Smooth muscle cell (in vitro differentiated cells): ENCODE results near the gene PPP1R3A. TPM values are rescaled to one million over a fixed set of nuclear protein-coding genes. Genes with fewer than 3 reads are reported as not detected.
"Not testable (repeated sequence)": the region's sequence is repeated elsewhere in the genome, so short reads cannot be mapped to it uniquely, and the experiment has no call there.

Experiments used
- DNase-seq: peaks from one replicate; lab custom pipeline; 2025; ENCODE audit not compliant: unreplicated experiment; lab: John Stamatoyannopoulos, UW
- H2AFZ ChIP-seq: fragments of 200-600 bp; sonication (generic); 2 replicates; pipeline ENCODE4 v1.6.0; 2016; ENCODE audit warnings: antibody characterized with exemption, low read depth, mild to moderate bottlenecking
- H3F3A ChIP-seq: fragments of 200-600 bp; sonication (generic); 2 replicates; pipeline ENCODE4 v1.6.0; 2017; ENCODE audit warnings: antibody characterized with exemption, low read depth
- H3K27ac ChIP-seq: fragments of 200-600 bp; sonication (generic); 2 replicates; pipeline ENCODE4 v1.5.1; 2016; ENCODE audit warnings: low read depth, mild to moderate bottlenecking
- H3K27me3 ChIP-seq: fragments of 200-600 bp; sonication (generic); 2 replicates; pipeline ENCODE4 v1.6.1; 2016; ENCODE audit warnings: low read depth, mild to moderate bottlenecking
- H3K36me3 ChIP-seq: fragments of 200-600 bp; sonication (generic); 2 replicates; pipeline ENCODE4 v1.5.1; 2016; ENCODE audit warnings: low read depth
- H3K4me1 ChIP-seq: fragments of 200-600 bp; sonication (generic); 2 replicates; pipeline ENCODE4 v1.5.1; 2016; ENCODE audit warnings: low read depth
- H3K4me2 ChIP-seq: fragments of 200-600 bp; sonication (generic); 2 replicates; pipeline ENCODE4 v1.6.0; 2016; ENCODE audit warnings: mild to moderate bottlenecking
- H3K4me3 ChIP-seq: fragments of 200-600 bp; sonication (generic); 2 replicates; pipeline ENCODE4 v1.5.1; 2016; ENCODE audit warnings: mild to moderate bottlenecking
- H3K79me2 ChIP-seq: fragments of 200-600 bp; sonication (generic); 2 replicates; pipeline ENCODE4 v1.6.0; 2016; ENCODE audit warnings: low read depth, mild to moderate bottlenecking
- H3K9ac ChIP-seq: fragments of 200-600 bp; sonication (generic); 2 replicates; pipeline ENCODE4 v1.6.0; 2016; ENCODE audit warnings: low read depth
- H3K9me3 ChIP-seq: fragments of 200-600 bp; sonication (generic); replicated peaks from 2 replicates; pipeline ENCODE4 v1.5.1; 2016; ENCODE audit warnings: low read depth
- H4K20me1 ChIP-seq: fragments of 200-600 bp; sonication (generic); 2 replicates; pipeline ENCODE4 v1.6.0; 2016; ENCODE audit warnings: low read depth
- WGBS: methylation state at CpG from one replicate; pipeline ENCODE4 v1.1.7; 2016; ENCODE audit warnings: low lambda C conversion rate; 5-methylcytosine and 5-hydroxymethylcytosine counted together
- polyA plus RNA-seq: library from polyadenylated mRNA; unstranded; fragments of >200 nt; fragmentation: Nextera tagmentation; extraction: Ambion mirVana; gene quantifications from 2 replicates; pipeline ENCODE4 v1.2.1, GENCODE V29; 2016
- total RNA-seq: library from RNA; depleted of rRNA; stranded (reverse); fragments of >200 nt; gene quantifications from 2 replicates; pipeline ENCODE4 v1.2.3, GENCODE V29; 2014
- TF ChIP-seq, protein P1 (sequence below): fragments of 200-600 bp; sonication (generic); IDR thresholded peaks from 2 replicates; pipeline ENCODE4 v1.5.1; 2017; ENCODE audit warnings: borderline replicate concordance, mild to moderate bottlenecking, antibody characterized with exemption; ENCODE audit not compliant: insufficient read depth, poor library complexity, severe bottlenecking

The PPP1R3A gene
- total and polyA plus RNA-seq, 2 experiments from 2014 or later = not detected

- Histone ChIP-seq H3K27me3 (no peaks in the 10 kb centered on the region), H3F3A (no peaks in the 10 kb centered on the region), H3K9me3 (no peaks in the 10 kb centered on the region), H3K79me2 (no peaks in the 10 kb centered on the region), H3K4me2 (no peak overlapping the region), H3K4me3 (no peak overlapping the region), H2AFZ (no peak overlapping the region), H3K4me1 (no peaks in the 10 kb centered on the region), H4K20me1 (no peaks in the 10 kb centered on the region), H3K36me3 (no peaks in the 10 kb centered on the region), H3K27ac (no peak overlapping the region), H3K9ac (no peak overlapping the region)
- TF ChIP-seq, protein P1, sequence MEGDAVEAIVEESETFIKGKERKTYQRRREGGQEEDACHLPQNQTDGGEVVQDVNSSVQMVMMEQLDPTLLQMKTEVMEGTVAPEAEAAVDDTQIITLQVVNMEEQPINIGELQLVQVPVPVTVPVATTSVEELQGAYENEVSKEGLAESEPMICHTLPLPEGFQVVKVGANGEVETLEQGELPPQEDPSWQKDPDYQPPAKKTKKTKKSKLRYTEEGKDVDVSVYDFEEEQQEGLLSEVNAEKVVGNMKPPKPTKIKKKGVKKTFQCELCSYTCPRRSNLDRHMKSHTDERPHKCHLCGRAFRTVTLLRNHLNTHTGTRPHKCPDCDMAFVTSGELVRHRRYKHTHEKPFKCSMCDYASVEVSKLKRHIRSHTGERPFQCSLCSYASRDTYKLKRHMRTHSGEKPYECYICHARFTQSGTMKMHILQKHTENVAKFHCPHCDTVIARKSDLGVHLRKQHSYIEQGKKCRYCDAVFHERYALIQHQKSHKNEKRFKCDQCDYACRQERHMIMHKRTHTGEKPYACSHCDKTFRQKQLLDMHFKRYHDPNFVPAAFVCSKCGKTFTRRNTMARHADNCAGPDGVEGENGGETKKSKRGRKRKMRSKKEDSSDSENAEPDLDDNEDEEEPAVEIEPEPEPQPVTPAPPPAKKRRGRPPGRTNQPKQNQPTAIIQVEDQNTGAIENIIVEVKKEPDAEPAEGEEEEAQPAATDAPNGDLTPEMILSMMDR = no peak
- no peak for DNase-seq
- 88% methylated on average over 2 of the region's 2 CpGs for WGBS
Measured at GRCh38 chr7:113936982-113937381, 18.2 kb upstream of the PPP1R3A start.

DNA sequence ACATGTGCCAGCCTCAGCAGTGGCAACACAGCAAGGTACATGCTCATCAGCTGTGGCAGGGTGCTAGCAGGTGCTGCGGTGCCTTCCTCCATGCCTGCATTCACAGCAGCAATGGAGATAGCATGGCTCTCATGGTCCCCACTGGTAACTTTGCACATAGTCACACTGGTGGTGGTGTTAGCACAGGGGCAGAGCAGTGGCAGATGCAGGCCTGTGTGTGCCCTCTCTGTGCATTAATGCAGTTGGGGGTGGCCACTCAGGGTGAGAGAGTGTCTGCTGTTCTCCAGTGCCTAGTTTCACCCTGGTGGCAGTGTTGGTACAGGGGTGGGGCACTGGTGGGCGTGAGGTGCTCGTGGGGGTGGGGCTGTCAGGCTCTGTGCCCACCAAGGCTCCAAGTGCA, 17.7 kb upstream of the PPP1R3A start:
- 60% methylated on average over 3 of the region's 3 CpGs for WGBS
- H3K4me1 ChIP-seq = no peaks in the 10 kb centered on the region
- H3K9me3 ChIP-seq = no peaks in the 10 kb centered on the region
- no peak overlapping the region for H3K4me2 ChIP-seq
- no peaks in the 10 kb centered on the region for H4K20me1 ChIP-seq
- H3F3A ChIP-seq = no peaks in the 10 kb centered on the region
- no peaks in the 10 kb centered on the region for H3K27me3 ChIP-seq
- H3K4me3 ChIP-seq = no peak overlapping the region
- TF ChIP-seq, protein P1 = no peak
- no peak overlapping the region for H3K27ac ChIP-seq
- no peak overlapping the region for H3K9ac ChIP-seq
- H2AFZ ChIP-seq = no peak overlapping the region
- H3K36me3 ChIP-seq = no peaks in the 10 kb centered on the region
- H3K79me2 ChIP-seq = no peaks in the 10 kb centered on the region
- no peak for DNase-seq

DNA sequence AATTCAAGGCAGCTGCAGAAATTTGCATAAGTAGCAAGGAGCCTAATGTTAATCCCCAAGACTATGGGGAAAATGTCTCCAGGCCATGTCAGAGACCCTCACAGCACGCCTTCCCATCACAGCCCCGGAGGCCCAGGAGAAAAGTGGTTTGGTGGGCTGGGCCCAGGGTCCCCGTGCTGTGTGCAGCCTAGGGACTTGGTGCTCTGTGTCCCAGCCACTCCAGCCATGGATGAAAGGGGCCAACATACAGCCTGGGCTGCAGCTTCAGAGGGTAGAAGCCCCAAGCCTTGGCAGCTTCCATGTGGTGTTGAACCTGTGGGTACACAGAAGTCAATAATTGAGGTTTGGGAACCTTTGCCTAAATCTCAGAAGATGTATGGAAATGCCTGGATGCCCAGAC, 10.6 kb upstream of the PPP1R3A start:
- not testable (repeated sequence) for H3K27me3 ChIP-seq, H3F3A ChIP-seq, H3K9me3 ChIP-seq, H3K4me2 ChIP-seq, H4K20me1 ChIP-seq, H3K9ac ChIP-seq, H3K4me3 ChIP-seq, H3K27ac ChIP-seq, H3K79me2 ChIP-seq, H3K4me1 ChIP-seq, H3K36me3 ChIP-seq, DNase-seq, H2AFZ ChIP-seq
- 81% methylated on average over 3 of the region's 3 CpGs for WGBS

GRCh38 chr7:113928112-113928511, 9.3 kb upstream of the PPP1R3A start:
- H3K4me2 ChIP-seq = no peak overlapping the region
- no peak overlapping the region for H2AFZ ChIP-seq
- H3K79me2 ChIP-seq = no peaks in the 10 kb centered on the region
- H3F3A ChIP-seq = no peaks in the 10 kb centered on the region
- H3K27ac ChIP-seq = no peak overlapping the region
- 97% methylated on average over 1 of the region's 1 CpG for WGBS
- DNase-seq = no peak
- no peaks in the 10 kb centered on the region for H3K9me3 ChIP-seq
- no peaks in the 10 kb centered on the region for H3K36me3 ChIP-seq
- no peaks in the 10 kb centered on the region for H4K20me1 ChIP-seq
- H3K4me3 ChIP-seq = no peak overlapping the region
- no peaks in the 10 kb centered on the region for H3K4me1 ChIP-seq
- no peak overlapping the region for H3K9ac ChIP-seq
- TF ChIP-seq, protein P1 = no peak
- no peaks in the 10 kb centered on the region for H3K27me3 ChIP-seq
